GM12872 (cell line): ENCODE data around the gene FBXL22.

Experiments used
- CTCF ChIP-seq: IDR thresholded peaks from 3 replicates; pipeline ENCODE4 v1.5.1; 2011; ENCODE audit warnings: low read depth, mild to moderate bottlenecking, low read length, moderate library complexity; ENCODE audit not compliant: insufficient read depth

The FBXL22 gene

GRCh38 chr15:63559753-63560152, 37.4 kb upstream of the FBXL22 start:
- no peak for TF ChIP-seq CTCF

GRCh38 chr15:63560741-63561448, 36.3 kb upstream of the FBXL22 start:
- TF ChIP-seq CTCF = no peak

GRCh38 chr15:63564093-63564492, 33.1 kb upstream of the FBXL22 start:
- TF ChIP-seq CTCF = no peak

GRCh38 chr15:63565536-63566186, 31.5 kb upstream of the FBXL22 start:
- TF ChIP-seq CTCF = no peak

- no peak for TF ChIP-seq CTCF
Measured at GRCh38 chr15:63572749-63573464, 24.3 kb upstream of the FBXL22 start.

- no peak for TF ChIP-seq CTCF
Measured at GRCh38 chr15:63573533-63573932, 23.7 kb upstream of the FBXL22 start.

GRCh38 chr15:63575312-63575711, 21.9 kb upstream of the FBXL22 start:
- no peak for TF ChIP-seq CTCF
